Measurements from ENCODE around the gene EID3.

Gene EID3

DNA sequence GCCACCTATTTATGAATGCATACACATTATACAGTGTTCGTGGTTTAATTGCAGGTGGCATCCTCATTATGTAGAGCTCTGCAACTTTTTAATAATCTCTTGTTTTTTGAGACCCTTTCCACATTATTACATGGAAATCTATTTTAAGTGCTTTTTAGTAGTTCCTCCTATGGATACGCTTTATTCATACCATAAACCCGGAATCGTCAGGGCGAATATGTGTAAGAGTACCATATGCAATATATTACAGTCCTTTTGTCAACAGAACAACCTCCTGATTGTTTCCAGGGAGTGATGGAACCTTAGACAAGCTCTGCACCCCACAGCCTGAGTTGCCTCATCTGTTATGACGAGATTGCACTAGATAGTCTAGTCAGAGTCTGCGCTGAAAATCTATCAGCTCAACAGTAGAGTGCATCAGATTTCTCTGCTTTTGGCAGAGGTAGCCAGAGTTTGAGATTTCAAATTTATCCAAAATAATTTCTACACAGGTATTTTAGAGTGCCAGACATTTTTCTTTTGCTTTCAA lies 33.6 kb downstream of the EID3 start:
- DNase-seq (ENCODE audit: low read depth in 2 of 2): no peak

DNA sequence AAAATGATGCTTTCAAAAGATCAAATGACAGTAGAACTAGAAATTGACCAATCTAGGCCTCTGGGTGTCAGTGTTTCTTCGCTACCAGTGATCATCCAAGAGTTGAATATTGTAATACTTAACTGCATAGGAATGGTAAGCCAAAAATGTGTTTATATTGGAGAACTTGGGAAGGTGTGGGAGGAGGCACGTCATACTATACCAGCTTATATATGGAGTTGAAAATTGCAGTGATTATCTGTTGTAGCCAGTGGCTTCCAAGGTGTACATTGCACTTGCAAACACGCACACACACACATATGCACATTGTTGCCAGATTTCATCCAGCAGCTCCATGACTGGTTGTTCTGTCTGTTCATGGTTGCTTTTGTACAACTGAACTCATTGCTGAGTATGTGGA lies 36.1 kb downstream of the EID3 start:
- no peak for DNase-seq (ENCODE audit: low read depth in 2 of 2)

DNA sequence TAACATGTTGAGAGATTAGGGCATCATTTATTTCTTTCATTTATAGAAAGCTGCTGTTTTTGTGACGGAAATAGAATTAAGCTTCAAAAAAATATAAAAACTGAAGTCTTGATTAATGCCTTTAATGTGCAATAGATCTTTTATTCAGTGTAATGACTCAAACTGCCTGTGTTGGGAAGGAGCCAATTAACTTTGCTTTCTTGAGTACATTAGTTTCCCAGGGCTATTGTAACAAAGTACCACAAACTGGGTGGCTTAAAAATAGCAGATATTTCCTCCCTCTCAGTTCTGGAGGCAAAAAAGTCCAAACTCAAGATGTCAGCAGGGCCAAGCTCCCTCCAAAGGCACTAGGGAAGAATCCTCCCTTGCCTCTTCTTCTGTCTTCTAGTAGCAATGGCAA lies 36.6 kb downstream of the EID3 start:
- DNase-seq (ENCODE audit: low read depth in 2 of 2): no peak

DNA sequence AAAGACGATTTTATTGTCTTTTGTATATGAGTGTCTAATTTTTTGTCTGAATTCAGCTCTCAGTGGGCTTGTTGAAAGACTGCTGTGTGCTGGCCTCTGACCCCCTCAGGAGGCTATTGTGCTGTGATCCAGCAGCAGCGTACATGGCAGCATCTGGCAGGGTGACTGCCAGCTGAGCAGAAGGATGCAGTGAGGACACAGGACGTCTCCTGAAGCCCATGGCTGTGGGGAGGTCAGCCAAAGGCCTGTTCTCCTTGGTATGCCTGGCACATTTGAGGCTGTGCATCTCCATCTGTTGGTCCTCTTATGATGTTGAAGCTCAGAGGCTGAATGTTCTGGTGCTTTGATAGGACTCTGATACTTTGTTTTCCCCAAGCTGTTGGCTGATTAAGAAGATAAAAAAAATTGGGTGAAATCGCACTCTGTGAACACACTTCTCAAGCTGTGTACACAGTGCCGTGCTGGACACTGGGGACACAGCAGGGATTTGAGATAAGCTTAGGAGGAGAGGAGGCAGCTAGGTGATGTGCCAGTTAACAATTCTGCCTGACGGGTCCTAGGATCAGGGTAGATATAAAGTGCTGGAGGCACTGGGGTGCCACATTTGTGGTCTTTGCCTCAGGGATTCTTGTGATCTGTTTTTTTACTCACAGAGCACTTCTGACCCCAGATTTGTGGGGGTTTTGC lies 37.5 kb downstream of the EID3 start:
- no peak for DNase-seq (ENCODE audit: low read depth in 2 of 2)

DNA sequence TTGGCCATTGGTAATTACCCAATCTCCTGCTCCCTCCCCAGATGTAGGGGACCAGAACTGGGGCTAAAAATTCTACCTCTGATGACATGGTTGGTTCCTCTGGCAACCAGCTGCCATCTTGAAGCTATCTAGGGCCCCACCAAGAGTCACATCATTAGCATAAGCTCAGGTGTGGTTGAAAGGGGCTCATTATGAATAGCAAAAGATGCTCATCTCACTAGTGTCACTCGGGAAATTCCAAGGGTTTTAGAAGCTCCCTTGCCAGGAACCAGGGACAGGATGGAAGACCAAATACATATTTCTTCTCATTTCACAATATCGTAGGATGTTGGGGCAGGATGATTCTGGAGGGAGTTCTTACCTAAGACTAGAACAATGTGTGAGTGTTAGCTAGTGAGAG lies 38.6 kb downstream of the EID3 start:
- no peak for DNase-seq (ENCODE audit: low read depth in 2 of 2)

DNA sequence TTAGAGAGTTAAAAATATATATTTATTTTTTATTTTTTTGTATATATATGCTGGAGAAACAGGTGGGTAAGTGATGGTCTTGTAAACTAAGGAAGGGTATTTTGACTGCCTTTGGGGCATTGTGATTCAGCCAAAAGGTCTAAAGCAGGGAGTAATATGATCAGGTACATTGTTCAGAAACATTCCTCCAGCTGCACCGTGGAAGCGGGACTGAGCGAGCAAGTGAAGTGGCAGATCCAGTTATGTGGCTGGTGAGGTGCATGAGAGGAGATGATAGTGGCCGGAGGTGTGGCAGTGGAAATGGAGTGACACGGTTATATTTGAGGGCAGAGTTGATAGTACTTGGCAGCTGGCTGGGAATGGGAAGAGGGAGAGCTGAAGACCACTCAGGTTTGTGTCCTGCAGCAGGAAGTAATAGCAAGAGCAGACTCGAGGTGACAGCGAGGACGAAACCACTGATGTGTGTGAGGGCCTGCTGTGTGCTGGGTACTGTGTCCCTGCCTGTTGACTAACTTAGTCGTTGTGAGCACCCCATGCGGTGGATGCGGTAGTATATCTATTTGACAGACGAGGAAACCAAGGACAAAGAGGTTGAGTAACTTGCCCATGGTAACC lies 39.2 kb downstream of the EID3 start:
- DNase-seq (ENCODE audit: low read depth in 2 of 2): no peak

DNA sequence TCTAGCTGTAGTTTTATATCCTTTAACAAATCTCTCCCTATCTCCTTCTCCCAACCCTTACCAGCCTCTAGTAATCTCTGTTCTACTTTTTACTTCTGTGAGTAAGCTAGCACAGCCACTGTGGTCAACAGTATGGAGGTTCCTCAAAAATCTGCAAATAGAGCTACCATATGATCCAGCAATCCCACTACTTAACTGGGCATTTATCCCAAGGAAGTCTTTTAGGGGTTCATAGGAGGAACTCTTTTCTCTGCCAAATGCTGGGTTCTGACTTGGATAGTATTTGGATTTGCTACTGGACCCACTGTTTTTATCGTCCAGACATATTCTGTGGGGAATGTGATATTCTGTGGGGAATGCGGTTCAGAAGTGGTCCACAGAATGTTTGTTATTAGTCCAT lies 41.1 kb downstream of the EID3 start:
- DNase-seq (ENCODE audit: low read depth in 2 of 2): no peak

DNA sequence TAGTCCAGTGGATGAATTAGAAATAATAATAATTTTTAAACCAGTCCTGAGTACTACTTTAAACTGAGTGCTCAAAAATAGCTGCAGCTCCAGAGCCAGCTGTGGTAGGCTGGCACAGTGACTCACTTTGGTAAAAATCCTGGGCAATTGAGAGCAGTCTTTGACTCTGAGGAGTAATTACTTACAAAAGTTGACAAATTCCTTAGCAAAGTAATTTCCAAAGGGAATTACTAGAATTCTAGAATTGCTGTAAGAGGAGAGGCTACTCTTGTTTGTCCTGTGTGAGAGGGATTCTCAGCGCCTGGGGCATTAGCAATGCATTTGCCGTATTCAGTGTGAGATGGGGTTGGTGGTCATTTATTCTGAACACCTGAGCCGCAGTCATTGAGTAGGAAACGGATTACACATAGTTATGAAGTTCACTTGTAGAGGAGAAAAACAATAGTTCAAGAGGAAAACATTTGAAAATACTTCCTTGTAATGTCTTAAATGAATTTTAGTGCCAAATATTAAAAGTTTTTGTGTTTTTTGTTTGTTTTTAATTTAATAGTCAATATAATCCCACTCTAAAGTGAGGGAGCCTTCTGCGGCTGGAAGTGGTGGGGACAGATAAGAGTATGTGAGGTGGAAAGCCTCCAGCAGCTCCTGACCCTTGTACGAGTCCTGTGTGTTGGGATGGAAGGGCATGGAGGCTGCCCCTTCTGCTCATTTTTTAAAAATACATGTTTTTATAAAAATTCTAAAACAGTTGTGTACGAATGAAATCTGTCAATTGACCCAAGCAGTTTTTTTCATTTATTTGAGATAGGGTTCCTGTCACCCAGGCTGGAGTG lies 41.9 kb downstream of the EID3 start:
- no peak for DNase-seq (ENCODE audit: low read depth in 2 of 2)

DNA sequence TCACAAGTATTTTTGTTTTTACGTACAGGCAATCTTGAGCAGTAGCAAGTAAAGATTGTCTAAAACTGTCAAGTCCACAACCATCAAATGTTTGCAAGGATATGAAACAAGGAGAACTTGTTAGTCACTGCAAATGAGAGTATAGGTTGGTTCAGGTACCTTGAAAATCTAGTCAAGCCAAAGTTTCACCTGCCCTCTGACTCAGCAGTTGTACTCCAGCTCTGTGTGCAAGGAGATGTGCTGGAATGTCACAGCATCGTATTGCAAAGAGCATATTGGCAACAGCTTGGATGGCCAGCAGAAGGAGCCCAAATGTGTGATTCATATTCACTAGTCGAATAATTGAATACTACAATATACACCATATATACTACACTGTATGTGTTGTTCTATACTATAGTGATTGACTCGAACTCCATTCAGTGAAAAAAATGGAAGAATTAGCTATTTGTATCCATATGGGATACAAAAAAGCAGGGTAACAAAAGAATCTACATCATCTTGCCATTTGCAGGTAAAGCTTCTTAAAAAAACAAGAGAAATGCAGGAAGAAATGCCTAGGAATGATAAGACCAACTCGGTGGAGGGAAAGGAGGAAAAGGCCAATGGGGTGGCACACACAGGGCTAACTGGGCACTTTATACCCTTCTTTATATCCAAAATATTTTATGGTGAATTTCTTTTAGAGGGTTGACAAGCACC lies 44.0 kb downstream of the EID3 start:
- DNase-seq (ENCODE audit: low read depth in 2 of 2): no peak

DNA sequence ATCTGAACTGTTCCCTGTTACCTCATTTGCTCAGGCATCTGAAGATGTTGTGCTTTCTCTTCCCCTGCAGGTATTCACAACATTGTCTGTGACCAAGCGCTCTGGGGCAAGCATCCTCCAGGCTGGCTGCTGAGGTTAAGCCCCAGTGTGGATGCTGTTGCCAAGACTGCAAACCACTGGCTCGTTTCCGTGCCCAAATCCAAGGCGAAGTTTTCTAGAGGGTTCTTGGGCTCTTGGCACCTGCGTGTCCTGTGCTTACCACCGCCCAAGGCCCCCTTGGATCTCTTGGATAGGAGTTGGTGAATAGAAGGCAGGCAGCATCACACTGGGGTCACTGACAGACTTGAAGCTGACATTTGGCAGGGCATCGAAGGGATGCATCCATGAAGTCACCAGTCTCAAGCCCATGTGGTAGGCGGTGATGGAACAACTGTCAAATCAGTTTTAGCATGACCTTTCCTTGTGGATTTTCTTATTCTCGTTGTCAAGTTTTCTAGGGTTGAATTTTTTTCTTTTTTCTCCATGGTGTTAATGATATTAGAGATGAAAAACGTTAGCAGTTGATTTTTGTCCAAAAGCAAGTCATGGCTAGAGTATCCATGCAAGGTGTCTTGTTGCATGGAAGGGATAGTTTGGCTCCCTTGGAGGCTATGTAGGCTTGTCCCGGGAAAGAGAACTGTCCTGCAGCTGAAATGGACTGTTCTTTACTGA lies 44.9 kb downstream of the EID3 start:
- no peak for DNase-seq (ENCODE audit: low read depth in 2 of 2)

DNA sequence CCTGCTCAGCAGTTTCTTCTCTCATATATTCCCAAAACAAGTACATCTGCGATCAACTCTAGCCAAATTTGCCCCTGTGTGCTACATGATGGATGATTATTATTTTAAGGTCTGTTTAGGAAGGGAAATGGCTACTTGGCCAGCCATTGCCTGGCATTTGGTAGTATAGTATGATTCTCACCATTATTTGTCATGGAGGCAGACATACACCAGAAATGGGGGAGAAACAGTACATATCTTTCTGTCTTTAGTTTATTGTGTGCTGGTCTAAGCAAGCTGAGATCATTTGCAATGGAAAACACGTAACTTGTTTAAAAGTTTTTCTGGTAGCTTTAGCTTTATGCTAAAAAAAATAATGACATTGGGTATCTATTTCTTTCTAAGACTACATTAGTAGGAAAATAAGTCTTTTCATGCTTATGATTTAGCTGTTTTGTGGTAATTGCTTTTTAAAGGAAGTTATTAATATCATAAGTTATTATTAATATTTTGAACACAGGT lies 45.5 kb downstream of the EID3 start:
- DNase-seq (ENCODE audit: low read depth in 2 of 2): no peak

DNA sequence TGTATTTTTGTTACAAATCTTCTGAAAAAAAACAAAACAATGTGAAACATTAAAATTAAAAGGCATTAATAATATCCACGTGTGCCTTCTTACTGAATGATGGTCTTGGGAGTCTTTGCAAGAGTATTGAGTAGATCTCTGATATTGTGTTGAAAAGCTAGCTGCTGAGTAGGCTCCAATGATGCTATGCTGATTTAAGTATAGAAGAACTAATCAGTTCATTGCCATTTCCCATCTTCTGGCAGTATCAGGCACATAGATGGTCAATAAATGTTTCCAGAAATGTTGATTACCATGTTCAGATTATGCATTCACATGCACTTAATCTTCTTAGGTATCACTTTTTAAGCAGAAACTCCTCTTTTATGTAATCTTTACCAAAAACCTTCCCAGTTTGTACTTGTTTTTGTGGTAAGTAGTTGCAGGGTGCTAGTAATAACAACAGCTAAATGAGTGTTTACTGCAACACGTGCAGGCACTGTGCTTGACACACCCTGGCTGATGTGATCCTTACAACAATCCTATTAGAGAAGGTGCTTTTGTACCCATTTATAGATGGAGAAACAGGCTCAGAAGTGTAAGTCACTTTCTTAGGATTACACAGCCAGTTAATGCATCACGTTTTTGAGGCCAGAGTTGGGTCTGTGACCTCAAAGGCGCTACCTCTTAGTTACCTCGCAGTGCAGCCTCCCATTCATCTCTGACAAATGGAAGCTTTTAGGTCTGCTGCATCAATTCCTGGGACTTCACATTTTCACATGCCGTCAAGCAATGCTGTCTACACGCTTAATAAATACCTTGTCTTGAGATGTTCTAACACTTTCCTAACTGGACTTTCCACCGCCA lies 46.9 kb downstream of the EID3 start:
- DNase-seq (ENCODE audit: low read depth in 2 of 2): no peak

DNA sequence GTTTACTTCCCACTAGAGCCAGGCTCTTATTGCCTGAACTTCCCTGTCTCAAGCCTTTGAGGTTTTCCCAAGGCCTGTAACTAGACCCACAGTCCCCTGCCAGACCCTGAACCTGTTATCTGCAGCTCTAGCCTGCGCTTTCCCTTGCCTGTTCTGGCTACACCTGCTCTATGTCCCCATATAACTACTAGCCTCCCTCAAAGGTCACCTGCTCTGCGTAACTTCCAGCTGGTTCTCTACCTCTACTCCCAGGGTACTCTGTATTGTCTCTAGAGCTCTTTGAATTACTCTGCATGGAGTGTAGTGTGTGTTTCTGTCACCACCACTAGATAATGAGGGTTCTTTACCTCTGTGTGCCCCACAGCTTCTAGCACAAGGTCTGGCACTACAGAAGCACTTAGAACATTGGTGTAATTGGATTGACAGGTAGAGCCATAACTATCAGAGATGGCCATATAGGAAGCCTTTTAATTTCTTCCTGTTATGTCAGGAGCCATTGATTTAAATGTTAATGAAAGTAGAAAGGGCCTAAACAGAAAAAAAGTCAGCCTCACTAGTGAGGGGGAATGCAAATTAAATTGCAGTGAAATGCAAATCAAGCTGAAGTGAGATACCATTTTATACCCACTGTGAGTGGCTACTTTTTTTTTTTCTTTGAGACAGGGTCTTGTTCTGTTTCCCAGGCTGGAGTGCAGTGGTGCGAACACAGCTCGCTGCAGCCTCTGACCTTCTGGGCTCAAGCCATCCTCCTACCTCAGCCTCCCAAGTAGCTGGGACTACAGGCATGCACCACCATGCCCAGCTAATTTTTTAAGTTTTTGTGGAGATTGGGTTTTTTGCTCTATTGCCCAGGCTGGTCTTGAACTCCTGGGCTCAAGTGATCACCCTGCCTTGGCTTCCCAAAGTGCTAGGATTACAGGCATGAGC lies 47.8 kb downstream of the EID3 start:
- no peak for DNase-seq (ENCODE audit: low read depth in 2 of 2)

DNA sequence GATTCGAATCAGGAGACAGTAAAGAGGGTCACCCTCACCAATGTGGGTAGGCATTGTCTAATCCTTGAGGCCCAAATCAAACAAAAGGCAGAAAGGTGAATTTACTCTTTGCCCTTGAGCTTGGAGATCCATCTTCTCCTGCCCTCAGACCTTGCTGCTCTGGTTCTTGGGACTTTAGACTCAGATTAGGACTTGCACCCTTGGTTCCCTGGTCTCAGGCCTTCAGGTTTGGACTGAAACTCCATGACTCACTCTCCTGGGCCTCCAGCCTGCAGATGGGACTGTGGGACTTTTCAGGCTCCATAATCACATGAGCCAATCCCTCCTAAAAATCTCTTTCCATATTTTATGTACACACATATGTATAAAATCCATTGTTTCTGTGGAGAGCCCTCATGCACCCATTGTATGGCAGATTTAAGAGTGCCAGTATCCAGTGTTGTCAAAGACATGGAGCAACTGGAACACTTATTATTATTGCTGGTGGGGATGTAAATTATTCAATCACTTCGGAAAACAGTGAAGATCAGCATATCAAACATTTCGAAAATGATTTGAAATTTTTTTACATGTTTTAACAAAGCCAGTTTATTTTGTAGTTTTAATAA lies 48.7 kb downstream of the EID3 start:
- DNase-seq (ENCODE audit: low read depth in 2 of 2): no peak

DNA sequence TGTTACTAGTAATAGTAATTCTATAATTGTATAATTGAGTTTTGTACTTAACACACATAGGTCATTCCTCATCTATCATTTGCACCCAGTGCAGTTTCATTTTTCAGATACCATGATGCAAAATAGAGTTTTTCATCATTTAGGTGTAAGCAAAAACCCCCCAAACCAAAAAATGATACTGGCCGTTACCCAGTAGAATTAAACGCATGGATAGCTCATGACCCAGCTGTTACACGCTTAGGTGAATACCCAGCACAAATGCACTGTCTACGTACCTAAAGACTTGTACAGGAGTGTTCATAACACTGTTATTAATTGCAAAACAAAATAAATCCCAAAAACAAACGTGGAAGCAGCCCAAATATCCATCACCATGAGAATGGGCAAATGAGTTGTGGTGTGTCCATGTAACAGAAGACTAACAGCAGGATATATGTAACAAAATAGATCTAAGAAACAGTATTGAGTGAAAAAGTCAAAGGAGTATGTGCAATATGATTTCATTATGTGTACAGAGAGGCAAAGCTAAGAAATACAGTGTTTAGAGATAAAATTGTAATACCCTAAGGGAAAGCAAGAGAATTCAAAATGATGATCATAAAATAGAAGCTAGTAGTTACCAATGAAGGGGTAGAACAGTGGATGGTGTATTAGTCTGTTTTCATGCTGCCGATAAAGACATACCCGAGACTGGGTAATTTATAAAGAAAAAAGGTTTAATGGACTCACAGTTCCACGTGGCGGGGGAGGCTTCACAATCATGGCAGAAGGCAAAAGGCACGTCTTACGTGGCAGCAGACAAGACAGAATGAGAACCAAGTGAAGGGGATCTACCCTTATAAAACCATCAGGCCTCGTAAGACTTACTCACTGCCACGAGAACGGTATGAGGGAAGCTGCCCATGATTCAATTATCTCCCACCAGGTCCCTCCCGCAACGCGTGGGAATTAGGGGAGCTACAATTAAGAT lies 49.8 kb downstream of the EID3 start:
- no peak for DNase-seq (ENCODE audit: low read depth in 2 of 2)

DNA sequence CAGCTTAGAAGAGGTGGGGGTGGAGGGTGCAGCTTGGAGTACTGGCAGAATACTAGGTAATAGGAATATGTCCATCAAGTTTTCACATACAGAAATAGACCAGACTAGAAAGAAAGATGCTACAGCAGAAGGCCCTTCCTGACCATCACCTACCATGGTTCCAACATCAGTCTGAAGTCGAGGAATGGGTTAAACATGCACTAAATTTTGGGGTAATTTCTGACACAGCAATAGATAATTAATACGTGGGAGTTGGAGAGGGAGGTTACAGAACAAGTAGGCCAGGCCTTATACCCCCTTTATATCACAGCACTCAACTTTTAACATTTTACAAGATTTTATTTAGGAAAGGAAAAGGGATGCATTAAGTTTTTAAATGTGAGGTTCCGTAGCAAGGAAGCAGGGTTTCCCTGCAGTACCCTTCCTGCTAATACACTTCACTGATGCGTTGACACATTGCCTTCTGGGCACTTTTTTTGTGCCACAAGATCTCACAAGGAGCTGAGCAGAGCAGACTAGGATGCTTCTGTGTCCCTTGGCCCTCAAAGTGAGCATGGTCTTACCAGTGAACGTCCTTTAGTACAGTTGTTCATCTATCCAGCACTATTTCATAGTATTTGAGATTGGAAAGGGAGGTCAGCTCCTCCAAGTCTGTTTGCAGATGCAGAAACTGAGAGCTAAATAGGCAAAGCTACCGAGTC lies 50.8 kb downstream of the EID3 start:
- no peak for DNase-seq (ENCODE audit: low read depth in 2 of 2)

All from fibroblast of skin of left biceps (primary cell).